ENCODE data around the gene ADGRG4.
"Not testable (repeated sequence)": the region's sequence is repeated elsewhere in the genome, so short reads cannot be mapped to it uniquely, and the experiment has no call there.

Gene ADGRG4

GRCh38 chrX:136275553-136275952 is 25.2 kb upstream of the ADGRG4 start:
- Histone ChIP-seq H3K4me3 (replicated peaks; ENCODE audit: low read depth, low read length) (no peak overlapping the region), H3K27me3 (replicated peaks; ENCODE audit: control insufficient read depth, insufficient read depth, low read length) (no peaks in the 10 kb centered on the region), H3K36me3 (ENCODE audit: control insufficient read depth, insufficient read depth, low read length) (no peaks in the 10 kb centered on the region)
- no peak for TF ChIP-seq CTCF (IDR thresholded peaks at IDR 0.05; ENCODE audit: insufficient read depth, low read length, poor library complexity, severe bottlenecking)
- no peak for DNase-seq (ENCODE audit: extremely low read depth, insufficient read length)

GRCh38 chrX:136286375-136286774 is 14.4 kb upstream of the ADGRG4 start:
- H3K4me3 ChIP-seq (replicated peaks; ENCODE audit: low read depth, low read length); H3K27me3 ChIP-seq (replicated peaks; ENCODE audit: control insufficient read depth, insufficient read depth, low read length); H3K36me3 ChIP-seq (ENCODE audit: control insufficient read depth, insufficient read depth, low read length); DNase-seq (ENCODE audit: extremely low read depth, insufficient read length): not testable (repeated sequence)

GRCh38 chrX:136291824-136292223 is 8.9 kb upstream of the ADGRG4 start:
- H3K36me3 ChIP-seq (ENCODE audit: control insufficient read depth, insufficient read depth, low read length): no peaks in the 10 kb centered on the region
- TF ChIP-seq CTCF (IDR thresholded peaks at IDR 0.05; ENCODE audit: insufficient read depth, low read length, poor library complexity, severe bottlenecking): no peak
- no peak overlapping the region for H3K4me3 ChIP-seq (replicated peaks; ENCODE audit: low read depth, low read length)
- no peaks in the 10 kb centered on the region for H3K27me3 ChIP-seq (replicated peaks; ENCODE audit: control insufficient read depth, insufficient read depth, low read length)
- DNase-seq (ENCODE audit: extremely low read depth, insufficient read length): no peak

- no peaks in the 10 kb centered on the region for H3K36me3 ChIP-seq (ENCODE audit: control insufficient read depth, insufficient read depth, low read length)
- no peak for TF ChIP-seq CTCF (IDR thresholded peaks at IDR 0.05; ENCODE audit: insufficient read depth, low read length, poor library complexity, severe bottlenecking)
- DNase-seq (ENCODE audit: extremely low read depth, insufficient read length): no peak
- H3K4me3 ChIP-seq (replicated peaks; ENCODE audit: low read depth, low read length): no peak overlapping the region
- H3K27me3 ChIP-seq (replicated peaks; ENCODE audit: control insufficient read depth, insufficient read depth, low read length): no peaks in the 10 kb centered on the region
Observed at GRCh38 chrX:136292656-136293055, 8.1 kb upstream of the ADGRG4 start.

GRCh38 chrX:136295380-136295779 is 5.4 kb upstream of the ADGRG4 start:
- Histone ChIP-seq H3K36me3 (ENCODE audit: control insufficient read depth, insufficient read depth, low read length) (no peaks in the 10 kb centered on the region), H3K27me3 (replicated peaks; ENCODE audit: control insufficient read depth, insufficient read depth, low read length) (no peaks in the 10 kb centered on the region), H3K4me3 (replicated peaks; ENCODE audit: low read depth, low read length) (no peak overlapping the region)
- TF ChIP-seq CTCF (IDR thresholded peaks at IDR 0.05; ENCODE audit: insufficient read depth, low read length, poor library complexity, severe bottlenecking): no peak
- no peak for DNase-seq (ENCODE audit: extremely low read depth, insufficient read length)

- H3K36me3 ChIP-seq (ENCODE audit: control insufficient read depth, insufficient read depth, low read length): no peaks in the 10 kb centered on the region
- no peak overlapping the region for H3K4me3 ChIP-seq (replicated peaks; ENCODE audit: low read depth, low read length)
- no peak for TF ChIP-seq CTCF (IDR thresholded peaks at IDR 0.05; ENCODE audit: insufficient read depth, low read length, poor library complexity, severe bottlenecking)
- DNase-seq (ENCODE audit: extremely low read depth, insufficient read length): no peak
- H3K27me3 ChIP-seq (replicated peaks; ENCODE audit: control insufficient read depth, insufficient read depth, low read length): no peaks in the 10 kb centered on the region; the same call in 1 of the 2 replicates
Observed at GRCh38 chrX:136303041-136303440, 2.3 kb downstream of the ADGRG4 start.
